Bladder microvascular endothelial cell (primary cell): ENCODE data around the gene LINGO4. TPM values are rescaled to one million over a fixed set of nuclear protein-coding genes. Genes with fewer than 3 reads are reported as not detected.

ENCODE experiments used
- total RNA-seq: library from RNA; depleted of rRNA; stranded (reverse); fragments of >200 nt; gene quantifications from 2 replicates; pipeline ENCODE4 v1.2.3, GENCODE V29; 2014

Gene LINGO4, protein sequence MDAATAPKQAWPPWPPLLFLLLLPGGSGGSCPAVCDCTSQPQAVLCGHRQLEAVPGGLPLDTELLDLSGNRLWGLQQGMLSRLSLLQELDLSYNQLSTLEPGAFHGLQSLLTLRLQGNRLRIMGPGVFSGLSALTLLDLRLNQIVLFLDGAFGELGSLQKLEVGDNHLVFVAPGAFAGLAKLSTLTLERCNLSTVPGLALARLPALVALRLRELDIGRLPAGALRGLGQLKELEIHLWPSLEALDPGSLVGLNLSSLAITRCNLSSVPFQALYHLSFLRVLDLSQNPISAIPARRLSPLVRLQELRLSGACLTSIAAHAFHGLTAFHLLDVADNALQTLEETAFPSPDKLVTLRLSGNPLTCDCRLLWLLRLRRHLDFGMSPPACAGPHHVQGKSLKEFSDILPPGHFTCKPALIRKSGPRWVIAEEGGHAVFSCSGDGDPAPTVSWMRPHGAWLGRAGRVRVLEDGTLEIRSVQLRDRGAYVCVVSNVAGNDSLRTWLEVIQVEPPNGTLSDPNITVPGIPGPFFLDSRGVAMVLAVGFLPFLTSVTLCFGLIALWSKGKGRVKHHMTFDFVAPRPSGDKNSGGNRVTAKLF
- not detected in 2 replicates for total RNA-seq

DNA sequence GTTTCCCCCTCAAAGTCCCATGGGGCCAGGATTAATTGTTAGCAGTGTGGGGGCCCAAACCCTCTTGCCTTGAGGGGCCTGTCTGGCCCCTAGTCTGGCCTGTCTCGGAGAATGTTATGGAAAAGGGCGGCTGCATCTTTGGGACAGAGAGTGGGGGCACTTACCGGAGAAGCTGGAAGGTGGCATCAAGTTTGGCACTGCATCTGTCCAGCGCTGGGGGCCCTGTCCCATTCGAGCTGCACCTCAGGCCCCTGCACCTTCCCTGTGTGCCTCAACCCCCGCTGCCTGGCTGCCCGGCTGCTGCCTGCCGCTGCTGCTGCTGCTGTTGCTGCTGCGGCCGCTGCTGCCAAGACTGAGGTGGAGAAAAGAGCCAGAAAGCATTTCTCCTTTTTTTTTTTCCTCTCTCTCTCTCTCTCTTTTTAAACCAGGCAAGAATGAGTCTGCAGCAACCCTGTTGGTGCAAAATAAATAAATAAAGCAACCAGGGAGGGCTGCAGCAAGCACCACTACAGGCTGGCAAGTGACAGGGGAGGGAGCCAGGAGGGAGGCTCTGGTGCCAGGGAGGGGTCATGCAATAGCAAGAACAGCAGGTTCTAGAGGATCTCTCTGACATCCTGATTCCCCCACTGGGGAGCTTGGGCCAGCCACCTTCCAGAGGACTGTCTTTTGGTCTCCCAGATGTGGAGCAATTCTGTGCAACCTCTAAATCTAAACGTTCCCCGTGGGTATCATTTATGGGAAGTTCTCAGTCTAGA is at the start of gene LINGO4:
LINGO4 (minus strand) TSS at position 354 of the 755 bp plus-strand sequence. CDS start 2,715 bp downstream, outside the sequence.

DNA sequence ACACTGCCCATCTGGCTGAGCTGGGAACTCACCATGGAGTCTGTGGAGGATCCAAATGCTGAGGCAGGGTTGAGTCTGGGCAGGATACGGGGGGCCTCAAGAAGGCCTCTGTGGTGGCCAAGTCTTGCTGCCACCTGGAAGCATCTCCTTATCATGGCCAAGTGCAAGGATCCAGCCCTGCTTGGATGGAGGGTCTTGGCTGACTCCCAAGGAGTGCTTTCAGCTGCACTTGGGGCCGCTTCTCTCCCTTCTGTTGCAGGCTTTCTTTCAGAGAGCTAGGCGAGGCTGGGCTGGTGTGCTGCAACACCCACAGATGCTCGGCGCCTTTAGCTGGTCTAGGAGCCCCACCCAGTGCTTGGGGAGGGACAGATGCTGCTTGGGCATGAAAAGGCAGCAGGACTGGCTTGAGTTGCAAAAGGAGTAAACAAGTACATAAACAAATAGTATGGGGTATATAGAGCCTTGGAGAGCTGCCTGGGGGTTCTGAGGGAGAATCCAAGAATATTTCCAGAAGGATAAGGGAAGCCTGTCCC is 48.3 kb upstream of the LINGO4 start, which contains the start of gene THEM5:
THEM5 (minus strand) TSS at position 302 of the 533 bp plus-strand sequence; CDS start at position 155, 147 bp downstream.

DNA sequence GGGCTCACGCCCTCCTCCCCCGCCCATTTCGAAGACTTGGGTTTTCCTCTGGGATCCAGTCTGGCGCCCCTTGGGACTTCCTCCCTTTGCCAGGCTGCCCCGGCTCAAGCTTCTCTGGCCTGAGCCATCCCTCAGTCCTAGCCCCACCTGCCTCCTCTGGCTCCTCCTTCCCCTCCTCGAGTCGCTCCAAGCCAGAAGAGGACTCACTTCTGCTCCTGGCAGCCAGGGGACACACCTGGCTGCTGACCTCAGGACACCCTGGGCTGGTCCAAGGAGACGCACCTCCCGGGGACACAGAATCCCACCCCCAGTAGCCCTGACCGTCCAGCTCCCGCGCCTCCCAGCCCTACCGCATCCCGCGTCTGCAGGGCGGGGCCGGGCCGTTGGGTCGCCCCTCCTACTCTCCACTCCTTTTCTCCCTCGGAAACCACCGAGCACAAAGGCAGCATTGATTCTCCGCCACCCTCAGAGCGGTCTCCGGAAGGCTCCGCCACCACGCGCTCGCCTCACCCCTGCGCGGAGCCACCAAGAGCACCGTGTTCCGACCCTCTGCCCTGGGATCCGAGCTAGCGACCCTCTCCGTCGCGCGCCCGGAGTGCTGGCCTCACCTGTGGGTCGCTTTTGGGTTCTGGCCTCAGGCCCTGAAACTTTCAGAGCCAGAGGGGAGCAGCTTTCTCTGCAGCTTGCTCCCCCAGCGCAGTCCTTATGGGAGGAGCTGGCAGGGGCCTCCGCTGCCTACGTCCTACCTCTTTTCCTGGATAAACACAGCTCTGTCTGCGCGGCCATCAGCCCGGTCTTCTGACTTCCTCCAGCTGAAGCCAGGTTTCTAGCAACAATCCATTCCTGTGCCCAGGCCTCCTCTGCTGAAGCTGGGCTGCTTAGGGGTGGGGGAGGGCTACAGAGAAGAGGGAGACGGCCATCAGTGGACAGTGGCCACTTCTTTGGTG is 34.5 kb upstream of the LINGO4 start, which contains the start of gene C2CD4D:
C2CD4D (minus strand) TSS at position 364 of the 947 bp plus-strand sequence. CDS start 831 bp downstream, outside the sequence.

DNA sequence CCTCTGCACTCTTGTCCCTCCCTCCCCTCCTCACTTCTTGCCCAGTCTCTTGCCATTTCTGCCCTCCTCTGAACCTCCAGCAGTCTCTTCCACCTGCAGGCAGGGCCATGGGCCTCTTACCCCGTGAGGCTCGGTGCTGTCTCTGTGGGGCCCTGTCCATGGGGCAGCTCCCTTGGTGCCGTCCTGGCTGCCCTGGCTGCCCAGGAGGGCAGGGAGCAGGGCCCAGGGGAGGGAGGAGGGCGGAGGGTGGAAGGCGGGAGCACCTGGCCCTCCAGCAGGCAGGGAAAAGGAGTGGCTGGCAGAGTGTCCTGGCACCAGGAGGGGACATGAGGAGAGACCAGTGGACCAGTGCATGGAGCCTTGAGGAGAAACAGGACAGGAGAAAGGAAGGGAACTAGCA is 26.4 kb upstream of the LINGO4 start, which contains the start of gene RORC:
RORC (minus strand) TSS at position 198 of the 400 bp plus-strand sequence; CDS start at position 160, 38 bp downstream.

DNA sequence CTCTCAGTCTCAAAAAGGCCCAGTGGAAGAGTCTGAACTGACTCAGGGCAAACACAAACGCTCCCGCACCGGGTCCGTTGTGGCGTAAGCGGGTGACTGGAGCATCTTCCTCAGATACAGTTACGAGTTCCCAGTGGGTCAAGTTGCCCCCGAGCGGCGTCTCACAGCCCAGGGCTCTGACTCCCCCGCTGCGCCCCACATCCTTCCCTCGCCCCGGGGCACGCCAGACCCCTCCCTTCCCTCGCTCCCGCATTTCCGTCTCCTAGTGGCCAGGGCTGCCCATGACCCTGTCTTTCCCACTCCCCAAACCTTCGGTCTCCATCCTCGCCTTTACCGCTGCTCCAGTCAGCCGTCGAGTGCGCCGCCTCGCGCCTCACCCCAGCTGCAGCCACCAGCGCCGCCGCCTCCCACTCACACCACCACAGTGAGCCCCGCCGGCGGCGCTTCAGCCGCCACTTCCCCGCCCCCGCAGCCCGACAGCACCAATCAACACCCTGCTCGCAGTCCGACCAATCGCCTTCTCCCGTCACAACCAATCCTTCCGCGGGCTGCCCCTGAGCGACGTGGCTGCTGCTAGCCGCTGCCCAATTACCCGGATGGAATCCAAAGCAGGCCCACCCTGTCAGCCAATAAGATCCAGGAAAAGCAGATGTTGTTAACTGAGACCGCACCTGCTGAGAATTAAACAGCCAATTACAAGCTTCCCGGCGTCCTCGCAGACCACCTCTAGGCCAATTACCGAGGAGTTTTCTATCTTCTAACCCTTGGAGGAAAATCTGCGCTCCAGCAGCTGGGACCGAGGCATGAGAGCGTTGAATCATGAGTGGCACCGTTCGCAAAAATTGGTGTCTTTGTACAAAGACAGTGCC is 14.9 kb downstream of the LINGO4 start, which contains the start of gene TDRKH:
TDRKH (minus strand) TSS at position 430 of the 869 bp plus-strand sequence. CDS start 7,478 bp downstream, outside the sequence.

DNA sequence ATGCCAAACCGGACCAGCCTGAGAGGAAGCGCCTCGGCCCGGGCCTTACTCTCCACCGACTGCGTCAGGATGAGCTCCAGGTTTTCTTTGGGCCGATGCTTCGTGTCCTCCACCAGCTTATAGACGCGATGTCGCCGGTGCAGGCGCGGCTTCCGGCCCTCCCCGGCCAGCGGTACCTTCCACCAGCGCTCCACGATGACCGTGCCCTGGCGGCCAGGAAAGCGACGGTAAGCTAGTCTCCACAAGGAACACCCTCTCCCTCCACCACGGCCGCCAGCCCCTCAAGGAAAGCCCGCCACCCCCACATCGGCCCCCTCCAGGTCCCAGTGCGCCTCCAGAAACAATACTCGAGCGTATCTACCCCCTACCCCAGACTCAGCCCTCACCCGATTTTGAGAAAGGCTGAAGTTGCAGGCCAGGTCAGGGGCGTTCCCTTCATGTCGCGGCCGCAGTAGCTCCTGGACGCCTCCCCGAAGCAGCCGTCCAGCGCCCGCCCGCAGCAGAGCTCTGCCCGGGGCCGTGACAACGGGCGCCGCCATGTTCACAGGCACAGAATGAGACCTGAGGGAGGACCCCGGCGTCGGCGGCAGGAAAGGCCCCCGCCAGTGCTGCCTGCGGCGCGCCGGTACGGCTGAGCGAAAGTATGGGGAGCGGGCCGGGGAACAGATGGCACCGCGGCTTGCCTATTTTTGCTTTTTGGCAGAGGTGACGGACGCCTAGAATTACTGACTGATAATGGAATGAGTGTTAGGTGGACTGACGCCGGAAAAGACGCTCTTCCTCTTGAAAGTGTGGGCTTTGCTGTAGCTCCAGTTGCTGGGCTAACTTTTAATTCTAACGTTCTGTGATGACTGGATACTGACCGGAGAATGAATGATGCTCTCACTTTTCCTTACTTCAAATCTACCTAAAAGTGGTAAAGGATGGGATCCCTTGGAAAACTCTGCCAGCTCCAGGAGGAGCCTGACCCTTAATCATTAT is 42.0 kb downstream of the LINGO4 start, which contains the start of gene MRPL9:
MRPL9 (minus strand) TSS at position 556 of the 981 bp plus-strand sequence; CDS start at position 539, 17 bp downstream.

Other genes starting within 250 kb of the LINGO4 start
- gene SNX27, start 193.4 kb downstream of the LINGO4 start, total RNA-seq: 9.9 and 28.6 TPM in 2 replicates
- gene CELF3, start 88.6 kb downstream of the LINGO4 start, total RNA-seq: not detected in 2 replicates
- not detected in 2 replicates for gene RIIAD1, start 83.9 kb downstream of the LINGO4 start, total RNA-seq
- gene MRPL9, start 41.9 kb downstream of the LINGO4 start, total RNA-seq: 84.4 and 102 TPM in 2 replicates
- 3.2 and 6.4 TPM in 2 replicates for gene TDRKH, start 14.9 kb downstream of the LINGO4 start, total RNA-seq
- gene RORC, start 26.4 kb upstream of the LINGO4 start, total RNA-seq: not detected in 2 replicates
- gene C2CD4D, start 34.4 kb upstream of the LINGO4 start, total RNA-seq: not detected in 2 replicates
- not detected in 2 replicates for gene THEM5, start 48.3 kb upstream of the LINGO4 start, total RNA-seq
- gene THEM4, start 104.1 kb upstream of the LINGO4 start, total RNA-seq: 5.4 and 5.5 TPM in 2 replicates
- gene S100A10, start 188.4 kb upstream of the LINGO4 start, total RNA-seq: 122 and 213 TPM in 2 replicates
- 16.2 and 19.0 TPM in 2 replicates for gene S100A11, start 231.6 kb upstream of the LINGO4 start, total RNA-seq